BJ (cell line): ENCODE results near the gene MUSK. TPM values are rescaled to one million over a fixed set of nuclear protein-coding genes. Genes with fewer than 3 reads are reported as not detected.

ENCODE experiments used
- CTCF ChIA-PET: fragments of 350-600 bp; formaldehyde crosslinking; extraction: SDS; loops from one replicate; lab custom pipeline; 2021; ENCODE audit warnings: antibody characterized with exemption, inconsistent platforms; lab: Yijun Ruan, JAX
- POLR2A ChIA-PET: fragments of 300-600 bp; sonication (Branson Sonifier 250); formaldehyde crosslinking; extraction: SDS; loops from one replicate; lab custom pipeline; 2021; ENCODE audit warnings: antibody characterized with exemption; lab: Charles Lee
- DNase-seq: peaks from one replicate; pipeline ENCODE4 v3.0.0-alpha.2; 2011; ENCODE audit warnings: low read depth
- H3K27me3 ChIP-seq: 2 replicates; pipeline ENCODE4 v1.6.0; 2011; ENCODE audit warnings: low read length; ENCODE audit not compliant: control insufficient read depth, insufficient read depth
- H3K36me3 ChIP-seq: 2 replicates; pipeline ENCODE4 v1.5.1; 2011; ENCODE audit warnings: low read length; ENCODE audit not compliant: control insufficient read depth, insufficient read depth
- H3K4me3 ChIP-seq: 2 replicates; pipeline ENCODE4 v1.5.1; 2011; ENCODE audit warnings: low read depth, mild to moderate bottlenecking, control low read depth, low read length
- polyA plus RNA-seq: library from polyadenylated mRNA; depleted of rRNA; stranded (reverse); fragments of >200 nt; gene quantifications from 2 replicates; pipeline ENCODE4 v1.2.3, GENCODE V29; 2011
- TF ChIP-seq, protein P1 (sequence below): IDR thresholded peaks from 2 replicates; pipeline ENCODE4 v1.5.1; 2011; ENCODE audit warnings: low read depth, mild to moderate bottlenecking, control low read depth, inconsistent platforms, low read length, moderate library complexity; ENCODE audit not compliant: insufficient read depth

The MUSK gene
- polyA plus RNA-seq, 1 experiment = 0.04 TPM

DNA sequence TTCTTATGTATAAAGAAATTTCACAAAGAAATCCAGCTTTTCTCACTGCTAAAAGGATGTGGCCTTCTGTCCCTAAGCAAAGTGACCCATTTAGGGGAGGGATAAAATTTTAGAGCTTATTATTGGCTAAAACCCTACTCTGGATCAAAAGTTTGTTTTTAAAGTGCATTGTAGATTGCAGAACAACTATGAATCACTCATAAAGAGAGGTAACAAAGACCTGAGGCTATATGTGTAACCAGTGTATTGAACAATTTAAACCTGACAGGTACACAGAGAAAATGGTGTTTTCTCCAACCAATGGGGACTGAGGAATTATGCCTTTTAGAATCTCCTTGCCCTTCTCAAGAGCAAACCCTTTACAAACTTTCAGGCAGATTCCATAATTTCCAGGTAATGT is 86.6 kb downstream of the MUSK start:
- Histone ChIP-seq H3K27me3 (no peaks in the 10 kb centered on the region), H3K36me3 (no peaks in the 10 kb centered on the region), H3K4me3 (no peak overlapping the region)
- TF ChIP-seq, protein P1, sequence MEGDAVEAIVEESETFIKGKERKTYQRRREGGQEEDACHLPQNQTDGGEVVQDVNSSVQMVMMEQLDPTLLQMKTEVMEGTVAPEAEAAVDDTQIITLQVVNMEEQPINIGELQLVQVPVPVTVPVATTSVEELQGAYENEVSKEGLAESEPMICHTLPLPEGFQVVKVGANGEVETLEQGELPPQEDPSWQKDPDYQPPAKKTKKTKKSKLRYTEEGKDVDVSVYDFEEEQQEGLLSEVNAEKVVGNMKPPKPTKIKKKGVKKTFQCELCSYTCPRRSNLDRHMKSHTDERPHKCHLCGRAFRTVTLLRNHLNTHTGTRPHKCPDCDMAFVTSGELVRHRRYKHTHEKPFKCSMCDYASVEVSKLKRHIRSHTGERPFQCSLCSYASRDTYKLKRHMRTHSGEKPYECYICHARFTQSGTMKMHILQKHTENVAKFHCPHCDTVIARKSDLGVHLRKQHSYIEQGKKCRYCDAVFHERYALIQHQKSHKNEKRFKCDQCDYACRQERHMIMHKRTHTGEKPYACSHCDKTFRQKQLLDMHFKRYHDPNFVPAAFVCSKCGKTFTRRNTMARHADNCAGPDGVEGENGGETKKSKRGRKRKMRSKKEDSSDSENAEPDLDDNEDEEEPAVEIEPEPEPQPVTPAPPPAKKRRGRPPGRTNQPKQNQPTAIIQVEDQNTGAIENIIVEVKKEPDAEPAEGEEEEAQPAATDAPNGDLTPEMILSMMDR = no peak
- DNase-seq = no peak
- CTCF ChIA-PET = no interaction called here
- POLR2A ChIA-PET = no interaction called here

- POLR2A ChIA-PET = no interaction called here
- H3K4me3 ChIP-seq = no peak overlapping the region
- H3K36me3 ChIP-seq = no peaks in the 10 kb centered on the region
- DNase-seq = no peak
- TF ChIP-seq, protein P1 = no peak
- CTCF ChIA-PET = no interaction called here
- H3K27me3 ChIP-seq = no peaks in the 10 kb centered on the region
Measured at GRCh38 chr9:110758201-110758600, 89.6 kb downstream of the MUSK start.

- TF ChIP-seq, protein P1 = no peak
- ChIA-PET CTCF (no interaction called here), POLR2A (no interaction called here)
- no peak overlapping the region for H3K4me3 ChIP-seq
- H3K36me3 ChIP-seq = no peaks in the 10 kb centered on the region
- no peaks in the 10 kb centered on the region for H3K27me3 ChIP-seq
- no peak for DNase-seq
Measured at GRCh38 chr9:110762783-110763182, 94.2 kb downstream of the MUSK start.

DNA sequence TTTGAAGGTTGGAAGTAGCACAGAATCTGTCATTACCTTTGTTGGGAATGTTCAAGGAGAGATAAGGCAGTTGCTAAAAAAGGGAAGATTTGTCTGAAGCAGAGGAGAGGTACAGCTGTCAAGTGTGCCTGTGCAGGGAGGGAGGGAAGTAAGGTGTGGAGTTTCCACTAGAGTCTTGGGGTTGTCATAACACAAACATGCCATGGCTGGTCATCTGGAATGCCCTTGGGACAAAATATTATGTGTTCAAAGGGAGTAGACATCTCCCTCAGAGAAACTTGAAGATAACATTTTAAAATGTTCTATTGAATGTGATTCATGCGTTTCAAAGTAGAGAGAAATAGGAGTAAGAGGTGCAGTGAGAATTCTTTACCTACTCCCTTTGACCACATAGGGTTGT is 95.0 kb downstream of the MUSK start:
- TF ChIP-seq, protein P1 = no peak
- no peaks in the 10 kb centered on the region for H3K27me3 ChIP-seq
- DNase-seq = no peak
- POLR2A ChIA-PET = no interaction called here
- H3K36me3 ChIP-seq = no peaks in the 10 kb centered on the region
- no peak overlapping the region for H3K4me3 ChIP-seq
- CTCF ChIA-PET = interaction anchor here (0.6 kb wide), 1 partner anchor 114 kb away, joined by 3 read pairs; no protein-coding TSS in a partner anchor

GRCh38 chr9:110764006-110764405 is 95.4 kb downstream of the MUSK start:
- DNase-seq = no peak
- ChIA-PET POLR2A (no interaction called here), CTCF (no interaction called here)
- no peaks in the 10 kb centered on the region for H3K36me3 ChIP-seq
- TF ChIP-seq, protein P1 = no peak
- H3K27me3 ChIP-seq = no peaks in the 10 kb centered on the region
- H3K4me3 ChIP-seq = no peak overlapping the region
